ENCODE results near the gene GMPPA.
A peak's percentile ranks its signal among the peaks of the same experiment; 100 is the strongest.

The GMPPA gene

GRCh38 chr2:219548990-219549389 lies 50.3 kb downstream of the GMPPA start:
- H3K27ac ChIP-seq = no peak overlapping the region
- no peak for TF ChIP-seq CTCF (conservative IDR thresholded peaks at IDR 0.05)

GRCh38 chr2:219549619-219550018 lies 50.9 kb downstream of the GMPPA start:
- no peak for TF ChIP-seq CTCF (conservative IDR thresholded peaks at IDR 0.05)
- no peak overlapping the region for H3K27ac ChIP-seq

GRCh38 chr2:219551441-219552381 lies 53.0 kb downstream of the GMPPA start:
- peak overlapping the region; percentile 68 for H3K27ac ChIP-seq
- TF ChIP-seq CTCF (conservative IDR thresholded peaks at IDR 0.05) = no peak

- no peak for TF ChIP-seq CTCF (conservative IDR thresholded peaks at IDR 0.05)
- peak overlapping the region; percentile 68 for H3K27ac ChIP-seq
Observed at GRCh38 chr2:219552382-219553167, 53.9 kb downstream of the GMPPA start.

GRCh38 chr2:219553168-219553417 lies 54.4 kb downstream of the GMPPA start:
- H3K27ac ChIP-seq = peak overlapping the region; percentile 68; the same call in 1 of the 2 replicates
- no peak for TF ChIP-seq CTCF (conservative IDR thresholded peaks at IDR 0.05)

GRCh38 chr2:219553463-219553963 lies 54.8 kb downstream of the GMPPA start:
- no peak overlapping the region for H3K27ac ChIP-seq
- TF ChIP-seq CTCF (conservative IDR thresholded peaks at IDR 0.05) = no peak

GRCh38 chr2:219554350-219554749 lies 55.7 kb downstream of the GMPPA start:
- no peak overlapping the region for H3K27ac ChIP-seq
- TF ChIP-seq CTCF (conservative IDR thresholded peaks at IDR 0.05) = no peak
